Gastrocnemius medialis (tissue), 4 donors: ENCODE results near the gene ME3. TPM values are rescaled to one million over a fixed set of nuclear protein-coding genes. Genes with fewer than 3 reads are reported as not detected.
"Not testable (repeated sequence)": the region's sequence is repeated elsewhere in the genome, so short reads cannot be mapped to it uniquely, and the experiment has no call there.

Source experiments
- ATAC-seq, 2 donors: fragments of 150-250 bp; one replicate each; pipeline ENCODE4 v1.9.1; 2016
- DNase-seq, 2 donors: peaks; one replicate each; pipeline ENCODE4 v3.0.0-alpha.2; 2019
- H3K27ac ChIP-seq, 4 donors: fragments of 200-600 bp; sonication (generic); 1 replicate in 1 of 4; 2 replicates in 3 of 4; pipeline ENCODE4 v1.5.1; 2016 to 2018; ENCODE audit warnings: mild to moderate bottlenecking in 2 of 4, moderate library complexity in 1 of 4
- H3K27me3 ChIP-seq, 3 donors: fragments of 200-600 bp; sonication (generic) in 2 of 3; 1 replicate in 1 of 3; 2 replicates in 2 of 3; pipeline versions ENCODE4 v1.5.1 to v1.6.0; 2016 to 2019; ENCODE audit warnings: mild to moderate bottlenecking in 1 of 3, moderate library complexity in 1 of 3
- H3K36me3 ChIP-seq, 2 donors: fragments of 200-600 bp; sonication (generic) in 1 of 2; one replicate each; pipeline ENCODE4 v1.5.1; 2017 to 2018
- H3K4me1 ChIP-seq, 2 donors: fragments of 200-600 bp; sonication (generic) in 1 of 2; one replicate each; pipeline ENCODE4 v1.5.1; 2016 to 2017; ENCODE audit warnings: mild to moderate bottlenecking in 2 of 2
- H3K4me3 ChIP-seq, 4 donors: fragments of 200-600 bp; sonication (generic) in 3 of 4; 1 replicate in 1 of 4; 2 replicates in 3 of 4; pipeline ENCODE4 v1.5.1; 2016 to 2019; ENCODE audit warnings: mild to moderate bottlenecking in 2 of 4
- H3K9me3 ChIP-seq, 3 donors: fragments of 200-600 bp; sonication (generic) in 2 of 3; 1 replicate in 1 of 3; 2 replicates in 2 of 3; pipeline ENCODE4 v1.5.1; 2016 to 2019
- POLR2A ChIP-seq, 2 donors: fragments of 450-650 bp; IDR thresholded peaks; one replicate each; pipeline ENCODE4 v1.6.1; 2017; ENCODE audit warnings: antibody characterized with exemption in 2 of 2, mild to moderate bottlenecking in 2 of 2, moderate library complexity in 2 of 2
- in situ Hi-C, 4 donors: fragments of 200-750 bp; cut with MboI; loops; one replicate each; pipeline versions ENCODE4 v1.15.0 to v1.8.0; 2017; ENCODE audit warnings: low sequenced_read_pairs in 4 of 4
- intact Hi-C: fragments of 100-400 bp; cut with DNase I; formaldehyde crosslinking; loops from one replicate; pipeline ENCODE4 v1.15.1; 2023; ENCODE audit warnings: low total_unique reads
- total RNA-seq, 4 donors: library from RNA; depleted of rRNA; stranded (reverse); fragments of >200 nt; gene quantifications; one replicate each; pipeline versions ENCODE4 v1.1.0 to v1.2.3, GENCODE V29; 2016
- TF ChIP-seq, protein P1 (sequence below), 5 experiments: fragments of 450-650 bp in 3 of 5; fragments of 200-600 bp in 2 of 5; sonication (generic) in 2 of 5; IDR thresholded peaks in 4 of 5; conservative IDR thresholded peaks in 1 of 5; 1 replicate in 4 of 5; 2 replicates in 1 of 5; pipeline ENCODE4 v1.5.1; 2016 to 2019; ENCODE audit warnings: antibody characterized with exemption in 5 of 5, mild to moderate bottlenecking in 3 of 5, moderate library complexity in 3 of 5

ME3 gene
- total RNA-seq, 4 donors from 2014 or later, result 4.2 to 17.0 (median 15.7) TPM

DNA sequence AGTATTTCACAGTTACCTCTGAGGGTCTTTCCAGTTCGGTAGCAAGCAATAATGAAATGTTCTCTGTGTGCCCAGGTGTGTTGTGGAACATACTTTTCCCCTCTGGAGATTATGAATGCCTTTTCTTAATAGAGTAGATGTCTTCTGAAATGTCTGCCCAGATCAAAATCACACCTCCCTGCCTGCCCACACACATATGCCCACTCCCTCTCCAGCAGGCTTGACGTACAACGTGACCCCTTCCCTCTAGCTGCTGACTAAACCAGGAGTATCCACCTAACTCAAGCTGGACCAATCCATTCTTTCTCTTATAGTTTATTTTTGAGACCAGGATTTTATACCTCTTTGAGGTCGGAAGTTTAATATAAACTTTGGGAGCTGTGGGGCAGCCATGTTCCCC is 48.7 kb downstream of the ME3 start:
- DNase-seq, result no peak
- H3K9me3 ChIP-seq, result no peaks in the 10 kb centered on the region
- intact Hi-C loops (no loop called here), in situ Hi-C loops (no loop called here)
- H3K27me3 ChIP-seq, result no peaks in the 10 kb centered on the region
- H3K27ac ChIP-seq, result peak overlapping the region in 3 of 4 donors; percentile 22 to 71 (median 65)
- peaks cover 53 to 54% of the 10 kb centered on the region in 2 donors for H3K4me1 ChIP-seq
- H3K4me3 ChIP-seq, result no peak overlapping the region
- TF ChIP-seq POLR2A (IDR thresholded peaks at IDR 0.05), result no peak
- TF ChIP-seq, protein P1, sequence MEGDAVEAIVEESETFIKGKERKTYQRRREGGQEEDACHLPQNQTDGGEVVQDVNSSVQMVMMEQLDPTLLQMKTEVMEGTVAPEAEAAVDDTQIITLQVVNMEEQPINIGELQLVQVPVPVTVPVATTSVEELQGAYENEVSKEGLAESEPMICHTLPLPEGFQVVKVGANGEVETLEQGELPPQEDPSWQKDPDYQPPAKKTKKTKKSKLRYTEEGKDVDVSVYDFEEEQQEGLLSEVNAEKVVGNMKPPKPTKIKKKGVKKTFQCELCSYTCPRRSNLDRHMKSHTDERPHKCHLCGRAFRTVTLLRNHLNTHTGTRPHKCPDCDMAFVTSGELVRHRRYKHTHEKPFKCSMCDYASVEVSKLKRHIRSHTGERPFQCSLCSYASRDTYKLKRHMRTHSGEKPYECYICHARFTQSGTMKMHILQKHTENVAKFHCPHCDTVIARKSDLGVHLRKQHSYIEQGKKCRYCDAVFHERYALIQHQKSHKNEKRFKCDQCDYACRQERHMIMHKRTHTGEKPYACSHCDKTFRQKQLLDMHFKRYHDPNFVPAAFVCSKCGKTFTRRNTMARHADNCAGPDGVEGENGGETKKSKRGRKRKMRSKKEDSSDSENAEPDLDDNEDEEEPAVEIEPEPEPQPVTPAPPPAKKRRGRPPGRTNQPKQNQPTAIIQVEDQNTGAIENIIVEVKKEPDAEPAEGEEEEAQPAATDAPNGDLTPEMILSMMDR (IDR thresholded peaks at IDR 0.05 in 4 of 5, conservative IDR thresholded peaks at IDR 0.05 in 1 of 5), result no peak
- no peaks in the 10 kb centered on the region for H3K36me3 ChIP-seq
- ATAC-seq, result no peak

DNA sequence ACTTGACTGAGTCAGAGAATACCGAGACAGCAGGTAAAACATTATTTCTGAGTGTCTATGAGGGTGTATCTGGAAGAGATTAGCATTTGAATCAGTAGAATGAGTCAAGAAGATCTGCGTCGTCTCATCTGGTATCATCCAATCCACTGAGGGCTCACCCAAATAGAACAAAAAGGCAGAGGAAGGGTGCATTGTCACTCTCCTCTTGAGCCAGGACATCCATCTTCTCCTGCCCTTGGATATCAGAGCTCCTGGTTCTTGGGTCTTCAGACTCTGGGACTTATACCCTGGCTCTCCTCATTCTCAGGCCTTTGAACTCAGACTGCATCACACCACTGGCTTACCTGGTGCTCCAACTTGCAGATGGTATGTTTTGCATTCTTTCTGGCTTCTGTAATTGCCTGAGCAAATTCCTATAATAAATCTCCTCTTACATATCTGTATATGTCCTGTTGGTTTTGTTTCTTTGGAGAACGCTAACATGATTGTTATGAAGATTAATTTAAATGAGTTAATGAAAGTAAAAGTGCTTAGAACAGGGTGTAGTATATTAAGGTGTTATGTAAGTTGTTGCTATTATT is 49.3 kb downstream of the ME3 start:
- no peak for ATAC-seq
- H3K4me3 ChIP-seq, result no peak overlapping the region
- no peak overlapping the region for H3K27ac ChIP-seq
- TF ChIP-seq, protein P1 (IDR thresholded peaks at IDR 0.05 in 4 of 5, conservative IDR thresholded peaks at IDR 0.05 in 1 of 5), result no peak
- no peak for TF ChIP-seq POLR2A (IDR thresholded peaks at IDR 0.05)
- DNase-seq, result no peak
- in situ Hi-C loops, result no loop called here
- peaks cover 47 to 48% of the 10 kb centered on the region in 2 donors for H3K4me1 ChIP-seq
- no peaks in the 10 kb centered on the region for H3K36me3 ChIP-seq
- no peaks in the 10 kb centered on the region for H3K27me3 ChIP-seq
- intact Hi-C loops, result no loop called here
- H3K9me3 ChIP-seq, result no peaks in the 10 kb centered on the region

DNA sequence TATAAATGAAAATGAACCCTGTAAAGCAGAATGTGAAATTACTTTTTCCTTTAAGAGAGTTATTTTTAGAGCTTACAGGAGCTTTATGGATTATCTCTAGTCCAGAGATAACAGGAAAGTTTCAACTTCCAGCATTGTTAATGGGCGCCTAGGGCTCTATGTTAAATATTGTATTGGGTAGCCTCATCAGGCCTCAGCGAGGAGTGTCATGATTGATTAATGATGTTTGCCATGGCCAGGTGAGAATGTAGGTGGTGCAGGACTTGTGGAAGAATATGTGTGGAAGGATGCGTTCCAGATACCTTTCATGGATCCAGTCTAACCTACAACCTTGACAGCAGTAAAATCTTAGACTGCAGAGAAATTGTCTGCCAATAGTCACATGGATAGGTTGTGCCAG is 50.6 kb downstream of the ME3 start:
- TF ChIP-seq POLR2A (IDR thresholded peaks at IDR 0.05), result no peak
- TF ChIP-seq, protein P1 (IDR thresholded peaks at IDR 0.05 in 4 of 5, conservative IDR thresholded peaks at IDR 0.05 in 1 of 5), result no peak
- ATAC-seq, result no peak
- in situ Hi-C loops, result no loop called here
- intact Hi-C loops, result no loop called here
- Histone ChIP-seq H3K27ac (peak overlapping the region in 2 of 4 donors; percentile 17 to 50), H3K4me1 (peaks cover 36 to 42% of the 10 kb centered on the region in 2 donors), H3K36me3 (no peaks in the 10 kb centered on the region), H3K9me3 (no peaks in the 10 kb centered on the region), H3K4me3 (no peak overlapping the region), H3K27me3 (no peaks in the 10 kb centered on the region)
- DNase-seq, result no peak

DNA sequence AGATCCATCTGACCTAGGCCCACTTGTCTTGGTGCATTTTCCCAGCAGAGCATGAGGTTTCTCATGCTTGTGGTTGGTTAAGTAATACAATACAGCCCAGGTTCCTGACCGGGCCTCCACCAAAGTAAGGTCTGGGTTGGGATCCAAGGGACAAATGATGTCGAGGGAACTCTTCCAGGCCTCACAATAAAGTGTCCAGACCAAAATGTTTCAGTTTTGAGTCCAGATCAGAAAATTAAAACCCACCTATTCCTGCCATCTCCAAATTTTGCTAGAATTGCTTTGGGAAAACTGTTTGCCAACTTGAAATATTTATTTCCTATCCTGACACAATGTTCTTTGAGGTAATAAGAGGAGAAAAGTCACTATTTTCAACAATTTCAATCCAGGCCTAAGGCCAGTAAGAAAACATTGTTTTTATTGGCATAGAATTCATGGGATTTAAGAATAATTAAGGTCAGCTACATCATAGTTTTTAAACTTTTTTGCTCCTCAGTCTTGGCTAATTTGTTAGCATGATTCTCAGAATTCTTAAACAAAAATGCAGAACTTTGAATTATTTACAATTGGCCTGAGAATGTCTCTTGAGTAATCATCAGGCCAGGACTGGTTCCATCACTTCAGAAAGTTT is 51.4 kb downstream of the ME3 start:
- Histone ChIP-seq H3K36me3 (no peaks in the 10 kb centered on the region), H3K4me3 (no peak overlapping the region), H3K27ac (peak overlapping the region; percentile 12 to 50 (median 26)), H3K27me3 (no peaks in the 10 kb centered on the region), H3K4me1 (peaks cover 35% of the 10 kb centered on the region in 2 donors), H3K9me3 (no peaks in the 10 kb centered on the region)
- in situ Hi-C loops, result no loop called here
- ATAC-seq (peak; percentile 57 to 64), DNase-seq (no peak)
- TF ChIP-seq, protein P1 (IDR thresholded peaks at IDR 0.05 in 4 of 5, conservative IDR thresholded peaks at IDR 0.05 in 1 of 5), result no peak
- TF ChIP-seq POLR2A (IDR thresholded peaks at IDR 0.05), result no peak
- intact Hi-C loops, result no loop called here

DNA sequence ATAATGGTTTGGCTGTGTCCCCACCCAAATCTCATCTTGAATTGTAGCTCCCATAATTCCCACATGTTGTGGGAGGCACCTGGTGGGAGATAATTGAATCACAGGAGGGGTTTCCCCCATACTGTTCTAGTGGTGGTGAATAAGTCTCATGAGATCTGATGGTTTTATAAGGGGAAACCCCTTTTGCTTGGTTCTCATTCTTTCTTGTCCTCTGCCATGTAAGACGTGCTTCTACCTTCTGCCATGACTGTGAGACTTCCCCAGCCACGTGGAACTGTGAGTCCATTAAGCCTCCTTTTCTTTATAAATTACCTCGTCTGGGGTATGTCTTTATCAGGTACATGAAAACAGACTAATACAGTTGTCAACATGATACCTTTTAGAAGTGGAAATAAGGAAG is 53.0 kb downstream of the ME3 start:
- not testable (repeated sequence) for DNase-seq, H3K27ac ChIP-seq, H3K9me3 ChIP-seq, ATAC-seq, H3K4me3 ChIP-seq, H3K27me3 ChIP-seq, H3K36me3 ChIP-seq
- intact Hi-C loops, result loop anchor here (10.0 kb wide), 1 partner anchor 765 kb away; the partner anchor contains the start of gene CCDC83
- peaks cover 30 to 35% of the 10 kb centered on the region in 2 donors for H3K4me1 ChIP-seq
- in situ Hi-C loops, result loop anchor here in 2 of 4 donors (10.0 kb wide), 3 partner anchors 165 to 195 kb away; partner anchors contain the start of gene PRSS23 (in 1 of the 2)
